Measurements from ENCODE around the gene YAF2.
"Not testable (repeated sequence)": the region's sequence is repeated elsewhere in the genome, so short reads cannot be mapped to it uniquely, and the experiment has no call there.

DNA sequence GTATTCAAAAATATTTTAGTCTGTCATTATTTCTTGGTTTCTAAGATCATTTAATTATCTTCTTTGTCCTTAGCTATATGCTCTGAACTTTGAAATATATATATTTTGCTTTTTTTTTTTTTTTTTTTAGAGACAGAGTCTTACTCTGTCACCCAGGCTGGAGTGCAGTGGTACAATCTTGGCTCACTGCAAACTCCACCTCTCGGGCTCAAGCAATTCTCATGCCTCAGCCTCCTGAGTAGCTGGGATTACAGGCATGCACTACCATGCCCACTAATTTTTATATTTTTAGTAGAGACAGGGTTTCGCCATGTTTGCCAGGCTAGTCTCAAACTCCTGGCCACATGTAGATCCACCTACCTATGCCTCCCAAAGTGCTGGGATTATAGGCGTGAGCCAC, 49.8 kb downstream of the YAF2 start:
- TF ChIP-seq, protein P1, sequence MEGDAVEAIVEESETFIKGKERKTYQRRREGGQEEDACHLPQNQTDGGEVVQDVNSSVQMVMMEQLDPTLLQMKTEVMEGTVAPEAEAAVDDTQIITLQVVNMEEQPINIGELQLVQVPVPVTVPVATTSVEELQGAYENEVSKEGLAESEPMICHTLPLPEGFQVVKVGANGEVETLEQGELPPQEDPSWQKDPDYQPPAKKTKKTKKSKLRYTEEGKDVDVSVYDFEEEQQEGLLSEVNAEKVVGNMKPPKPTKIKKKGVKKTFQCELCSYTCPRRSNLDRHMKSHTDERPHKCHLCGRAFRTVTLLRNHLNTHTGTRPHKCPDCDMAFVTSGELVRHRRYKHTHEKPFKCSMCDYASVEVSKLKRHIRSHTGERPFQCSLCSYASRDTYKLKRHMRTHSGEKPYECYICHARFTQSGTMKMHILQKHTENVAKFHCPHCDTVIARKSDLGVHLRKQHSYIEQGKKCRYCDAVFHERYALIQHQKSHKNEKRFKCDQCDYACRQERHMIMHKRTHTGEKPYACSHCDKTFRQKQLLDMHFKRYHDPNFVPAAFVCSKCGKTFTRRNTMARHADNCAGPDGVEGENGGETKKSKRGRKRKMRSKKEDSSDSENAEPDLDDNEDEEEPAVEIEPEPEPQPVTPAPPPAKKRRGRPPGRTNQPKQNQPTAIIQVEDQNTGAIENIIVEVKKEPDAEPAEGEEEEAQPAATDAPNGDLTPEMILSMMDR (IDR thresholded peaks at IDR 0.05), result not testable (repeated sequence)
- TF ChIP-seq EZH2phosphoT487 (IDR thresholded peaks at IDR 0.05), result not testable (repeated sequence)
